Effector memory CD4-positive, alpha-beta T cell (primary cell): ENCODE measurements around the gene ITGB8.

Experiments
- DNase-seq, 3 donors: peaks; one replicate each; pipeline ENCODE4 v3.0.0-alpha.2; 2020
- H3K27ac ChIP-seq: 2 replicates; pipeline ENCODE4 v1.7.0; 2013; ENCODE audit warnings: mild to moderate bottlenecking, low read length, moderate library complexity; ENCODE audit not compliant: insufficient read depth, poor library complexity, severe bottlenecking
- H3K27me3 ChIP-seq: replicated peaks from 2 replicates; pipeline ENCODE4 v1.7.0; 2013; ENCODE audit warnings: mild to moderate bottlenecking, low read length; ENCODE audit not compliant: insufficient read depth, control insufficient read depth, poor library complexity, severe bottlenecking
- H3K36me3 ChIP-seq: 2 replicates; pipeline ENCODE4 v1.7.0; 2013; ENCODE audit warnings: mild to moderate bottlenecking, low read length, moderate library complexity; ENCODE audit not compliant: control insufficient read depth, insufficient read depth
- H3K4me1 ChIP-seq: 2 replicates; pipeline ENCODE4 v1.7.0; 2013; ENCODE audit warnings: low read length, mild to moderate bottlenecking; ENCODE audit not compliant: control insufficient read depth, insufficient read depth, poor library complexity, severe bottlenecking
- H3K4me3 ChIP-seq: 2 replicates; pipeline ENCODE4 v1.7.0; 2013; ENCODE audit warnings: low read length, low read depth, mild to moderate bottlenecking; ENCODE audit not compliant: insufficient read depth, poor library complexity, severe bottlenecking
- H3K9me3 ChIP-seq: 2 replicates; pipeline ENCODE4 v1.7.0; 2013; ENCODE audit warnings: mild to moderate bottlenecking, low read length, moderate library complexity; ENCODE audit not compliant: control insufficient read depth

ITGB8 gene

GRCh38 chr7:20438248-20438647 lies 107.5 kb downstream of the ITGB8 start:
- no peak overlapping the region for H3K4me3 ChIP-seq
- no peak for DNase-seq
- H3K9me3 ChIP-seq: no peaks in the 10 kb centered on the region
- H3K36me3 ChIP-seq: no peaks in the 10 kb centered on the region
- H3K27ac ChIP-seq: no peak overlapping the region
- no peaks in the 10 kb centered on the region for H3K4me1 ChIP-seq
- H3K27me3 ChIP-seq: no peaks in the 10 kb centered on the region

- H3K4me3 ChIP-seq: no peak overlapping the region
- no peaks in the 10 kb centered on the region for H3K9me3 ChIP-seq
- H3K27me3 ChIP-seq: no peaks in the 10 kb centered on the region
- H3K36me3 ChIP-seq: no peaks in the 10 kb centered on the region
- no peaks in the 10 kb centered on the region for H3K4me1 ChIP-seq
- no peak for DNase-seq
- H3K27ac ChIP-seq: no peak overlapping the region
Observed at GRCh38 chr7:20438694-20439376, 108.1 kb downstream of the ITGB8 start.

GRCh38 chr7:20439416-20440185 lies 108.9 kb downstream of the ITGB8 start:
- no peaks in the 10 kb centered on the region for H3K4me1 ChIP-seq
- no peak for DNase-seq
- H3K36me3 ChIP-seq: no peaks in the 10 kb centered on the region

GRCh38 chr7:20440472-20441105 lies 109.9 kb downstream of the ITGB8 start:
- no peak for DNase-seq
- Histone ChIP-seq H3K36me3 (no peaks in the 10 kb centered on the region), H3K4me3 (no peak overlapping the region), H3K27me3 (no peaks in the 10 kb centered on the region), H3K27ac (no peak overlapping the region), H3K9me3 (no peaks in the 10 kb centered on the region), H3K4me1 (no peaks in the 10 kb centered on the region)

More at GRCh38 chr7:20439416-20440185, 108.9 kb downstream of the ITGB8 start:
- no peaks in the 10 kb centered on the region for H3K27me3 ChIP-seq
- H3K9me3 ChIP-seq: no peaks in the 10 kb centered on the region
- H3K27ac ChIP-seq: no peak overlapping the region
- no peak overlapping the region for H3K4me3 ChIP-seq

DNA sequence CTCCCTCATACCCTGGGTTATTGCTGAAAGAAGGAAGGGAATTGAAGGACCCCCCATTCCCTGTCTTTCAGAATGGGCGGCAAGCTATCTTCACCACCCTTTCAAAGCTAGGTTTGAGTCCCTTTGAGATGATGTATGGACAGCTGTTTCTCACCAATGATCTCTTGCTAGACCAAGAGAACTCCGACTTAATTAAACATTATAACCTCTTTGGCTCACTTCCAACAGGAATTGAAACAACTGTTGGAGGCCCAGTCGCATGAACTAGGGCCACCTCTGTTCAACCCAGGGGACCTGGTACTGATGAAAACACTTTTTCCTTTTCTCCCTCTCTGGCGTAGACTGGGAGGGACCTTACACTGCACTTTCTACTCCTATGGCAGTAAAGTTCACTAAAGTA lies 110.6 kb downstream of the ITGB8 start:
- no peak overlapping the region for H3K4me3 ChIP-seq
- H3K27ac ChIP-seq: no peak overlapping the region
- no peaks in the 10 kb centered on the region for H3K4me1 ChIP-seq
- no peak for DNase-seq
- H3K9me3 ChIP-seq: no peaks in the 10 kb centered on the region
- no peaks in the 10 kb centered on the region for H3K27me3 ChIP-seq
- H3K36me3 ChIP-seq: no peaks in the 10 kb centered on the region

DNA sequence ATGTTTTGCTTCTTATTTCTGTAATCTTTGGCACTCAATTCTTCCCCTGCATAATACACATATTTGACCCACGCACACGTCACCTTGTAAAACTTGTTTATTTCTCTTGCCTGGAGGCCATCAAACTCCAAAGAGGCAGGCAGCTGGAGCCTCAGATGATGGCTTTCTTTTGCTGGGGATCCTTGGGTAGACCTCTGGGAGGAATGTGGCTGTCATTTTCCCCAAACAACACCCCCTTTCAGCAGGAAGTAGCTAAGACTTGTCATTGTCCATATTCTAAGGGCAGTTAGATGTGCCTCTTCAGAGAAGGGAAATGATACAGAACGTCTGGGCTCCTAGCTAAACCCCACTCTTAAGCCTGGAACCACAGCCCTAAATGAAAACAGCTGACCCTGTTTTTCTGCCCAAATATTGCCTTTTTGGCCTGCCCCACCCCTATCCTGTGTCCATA lies 111.3 kb downstream of the ITGB8 start:
- H3K27ac ChIP-seq: no peak overlapping the region
- no peaks in the 10 kb centered on the region for H3K27me3 ChIP-seq
- no peak overlapping the region for H3K4me3 ChIP-seq
- no peaks in the 10 kb centered on the region for H3K4me1 ChIP-seq
- DNase-seq: no peak
- no peaks in the 10 kb centered on the region for H3K36me3 ChIP-seq
- no peaks in the 10 kb centered on the region for H3K9me3 ChIP-seq

- H3K4me1 ChIP-seq: no peaks in the 10 kb centered on the region
- no peak overlapping the region for H3K27ac ChIP-seq
- no peaks in the 10 kb centered on the region for H3K9me3 ChIP-seq
Observed at GRCh38 chr7:20442951-20443350, 112.3 kb downstream of the ITGB8 start.

DNA sequence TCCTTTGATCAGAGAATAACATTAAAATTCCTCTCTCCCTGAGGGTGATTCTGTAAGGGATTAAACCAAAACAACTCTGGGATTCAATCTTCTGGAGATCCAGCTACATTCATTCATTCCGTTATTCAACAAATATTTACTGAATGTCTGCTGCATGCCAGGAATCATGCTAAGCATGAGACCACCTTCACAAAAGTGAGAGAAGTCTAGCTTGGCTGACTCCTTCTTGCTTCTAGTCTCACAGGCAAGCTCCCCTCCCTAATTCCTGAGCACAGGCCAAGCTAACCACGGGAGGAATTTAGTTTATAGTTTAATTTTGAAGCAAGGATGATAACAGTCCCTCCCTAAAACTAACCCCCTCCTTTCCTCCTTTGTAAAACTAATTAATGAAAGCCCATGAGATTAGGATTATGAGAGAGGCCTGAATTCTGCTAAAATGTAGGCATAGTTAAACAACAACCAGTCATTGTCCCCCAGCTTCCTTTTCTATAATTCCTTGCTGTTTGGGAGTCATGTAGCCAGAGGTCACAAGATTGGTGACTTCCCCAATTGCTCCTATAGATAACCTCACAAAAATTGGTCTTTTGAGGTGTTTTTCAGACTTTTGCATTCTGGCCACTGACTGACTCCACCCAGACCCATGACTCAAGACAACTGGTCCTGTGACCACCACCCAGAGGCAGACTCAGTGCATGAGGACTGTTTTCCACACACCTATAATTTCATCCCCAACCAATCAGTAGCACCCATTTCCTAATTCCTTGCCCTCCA lies 113.5 kb downstream of the ITGB8 start:
- Histone ChIP-seq H3K4me1 (no peaks in the 10 kb centered on the region), H3K27me3 (no peaks in the 10 kb centered on the region), H3K9me3 (no peaks in the 10 kb centered on the region), H3K27ac (no peak overlapping the region), H3K4me3 (no peak overlapping the region), H3K36me3 (no peaks in the 10 kb centered on the region)
- no peak for DNase-seq

More at GRCh38 chr7:20442951-20443350, 112.3 kb downstream of the ITGB8 start:
- Histone ChIP-seq H3K27me3 (no peaks in the 10 kb centered on the region), H3K36me3 (no peaks in the 10 kb centered on the region), H3K4me3 (no peak overlapping the region)
- DNase-seq: no peak

DNA sequence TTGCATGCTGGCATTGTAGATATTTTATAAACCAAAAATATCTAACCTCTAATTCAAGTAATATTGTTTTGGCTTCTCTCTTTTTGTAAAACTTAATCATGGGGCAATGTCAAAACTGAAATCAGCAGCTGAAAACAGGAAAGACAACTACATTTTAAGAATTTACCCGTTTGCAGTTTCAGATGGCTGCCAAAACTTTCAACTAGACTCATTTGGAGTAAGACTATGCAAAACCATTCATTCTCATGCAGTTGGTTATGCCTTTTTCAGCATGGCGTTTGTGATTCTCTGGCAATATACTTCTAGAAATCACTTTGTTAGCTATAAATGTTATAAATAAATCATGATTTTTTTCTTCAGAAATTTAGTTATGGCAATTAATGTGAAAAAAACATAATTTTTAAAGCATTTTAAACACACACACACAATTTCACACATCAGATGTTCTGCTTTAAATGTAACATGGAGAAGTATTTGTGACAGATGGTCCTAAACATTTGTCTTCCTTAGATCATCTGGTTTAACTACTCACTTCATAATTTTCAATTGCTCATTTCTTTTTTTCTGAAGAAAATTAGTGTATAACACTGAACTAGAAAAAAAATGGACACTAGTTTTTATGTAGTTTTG lies 116.4 kb downstream of the ITGB8 start:
- H3K36me3 ChIP-seq: no peaks in the 10 kb centered on the region
- H3K4me1 ChIP-seq: no peaks in the 10 kb centered on the region
- no peak for DNase-seq
- H3K9me3 ChIP-seq: no peaks in the 10 kb centered on the region
- no peaks in the 10 kb centered on the region for H3K27me3 ChIP-seq
- H3K27ac ChIP-seq: no peak overlapping the region
- H3K4me3 ChIP-seq: no peak overlapping the region
